Measurements from ENCODE around the gene RS1.

GRCh38 chrX:18682979-18683387, 11.1 kb upstream of the RS1 start:
- TF ChIP-seq POLR2AphosphoS5 (IDR thresholded peaks at IDR 0.05; ENCODE audit: low read depth, low read length) = no peak
- TF ChIP-seq POLR2A (IDR thresholded peaks at IDR 0.05; ENCODE audit: low read depth, low read length) = no peak
- no peak for TF ChIP-seq TAF1 (IDR thresholded peaks at IDR 0.05; ENCODE audit: borderline replicate concordance, low read depth, low read length)

All from GM12892 (cell line).